Activated naive CD8-positive, alpha-beta T cell treated with anti-CD3 and anti-CD28 coated beads, Interleukin-2, amount 10 ng/mL, durations not matched to agents 7 days and 5 days (primary cell): ENCODE results near the gene IGF2. TPM values are rescaled to one million over a fixed set of nuclear protein-coding genes. Genes with fewer than 3 reads are reported as not detected.

Experiments
- ATAC-seq: fragments of 150-1000 bp; cut with Tn5 transposase; one replicate; pipeline ENCODE4 v1.10.0; 2021; ENCODE audit warnings: low read depth, moderate library complexity
- POLR2A ChIA-PET: fragments of 350-600 bp; sonication (Branson Sonifier 250); formaldehyde crosslinking; loops from one replicate; lab custom pipeline; 2021; ENCODE audit warnings: antibody characterized with exemption; lab: Charles Lee
- DNase-seq: peaks from one replicate; pipeline ENCODE4 v3.0.0; 2021
- H3K27ac Mint-ChIP-seq: one replicate; pipeline ENCODE4 v1.8.0; 2022; ENCODE audit warnings: mild to moderate bottlenecking, mixed read lengths
- H3K27me3 Mint-ChIP-seq: one replicate; pipeline ENCODE4 v1.8.0; 2022; ENCODE audit warnings: mild to moderate bottlenecking, moderate library complexity, mixed read lengths
- H3K36me3 Mint-ChIP-seq: one replicate; pipeline ENCODE4 v1.8.0; 2021; ENCODE audit warnings: mild to moderate bottlenecking, mixed read lengths
- H3K4me1 Mint-ChIP-seq: one replicate; pipeline ENCODE4 v1.8.0; 2021; ENCODE audit warnings: mixed read lengths
- H3K4me3 Mint-ChIP-seq: one replicate; pipeline ENCODE4 v1.8.0; 2022; ENCODE audit warnings: mild to moderate bottlenecking, moderate library complexity, mixed read lengths
- H3K9me3 Mint-ChIP-seq: one replicate; pipeline ENCODE4 v1.8.0; 2021; ENCODE audit warnings: mixed read lengths
- total RNA-seq, 2 experiments: library from RNA; stranded (reverse); gene quantifications; one replicate each; pipeline ENCODE4 v1.2.3, GENCODE V29; 2021

Gene IGF2
- total RNA-seq, 2 experiments from 2014 or later, result not detected

DNA sequence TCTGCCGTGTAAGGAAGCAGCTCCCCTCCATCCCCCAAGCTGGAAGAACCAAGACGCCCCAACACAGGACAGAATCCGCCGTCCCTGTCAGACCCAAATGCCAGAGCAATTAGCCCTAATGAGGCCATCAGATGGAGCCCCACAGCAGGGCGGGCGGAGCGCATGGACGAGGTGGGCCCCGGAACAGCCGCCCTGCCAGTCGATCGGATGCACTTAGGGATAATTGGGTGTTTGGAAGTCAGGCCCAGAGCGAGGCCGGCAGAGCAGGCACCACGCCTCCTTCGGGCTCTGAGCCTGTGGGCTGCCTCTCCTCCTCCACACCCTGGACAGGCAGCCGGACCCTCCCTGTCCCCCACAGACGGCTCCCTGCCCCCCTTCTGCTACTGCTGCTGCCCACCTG lies 37.9 kb upstream of the IGF2 start:
- DNase-seq (no peak), ATAC-seq (no peak)
- no peak overlapping the region for H3K27ac Mint-ChIP-seq
- no peaks in the 10 kb centered on the region for H3K9me3 Mint-ChIP-seq
- POLR2A ChIA-PET, result no interaction called here
- no peak overlapping the region for H3K4me3 Mint-ChIP-seq
- no peaks in the 10 kb centered on the region for H3K27me3 Mint-ChIP-seq
- H3K36me3 Mint-ChIP-seq, result no peaks in the 10 kb centered on the region
- no peaks in the 10 kb centered on the region for H3K4me1 Mint-ChIP-seq

DNA sequence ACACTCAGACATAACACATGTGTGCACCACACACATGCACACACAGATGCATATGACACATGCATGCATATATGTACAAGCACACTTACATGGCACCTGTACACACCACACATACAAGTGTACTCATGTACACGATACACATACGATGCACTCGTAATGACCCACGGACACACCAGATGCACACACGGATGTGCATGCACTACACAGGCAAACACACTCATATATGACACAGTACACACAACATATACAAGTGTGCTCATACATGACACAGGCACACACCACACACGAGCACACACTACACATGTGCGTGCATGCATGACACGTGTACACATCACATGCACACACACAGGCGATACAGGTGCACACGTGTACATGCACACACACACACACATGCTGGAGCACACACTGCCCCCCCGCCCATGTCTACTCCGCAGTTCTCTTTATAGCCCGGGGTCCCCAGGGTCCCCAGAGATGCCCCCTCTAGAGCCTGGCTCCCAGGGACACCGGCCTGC lies 37.3 kb upstream of the IGF2 start:
- ATAC-seq (no peak), DNase-seq (no peak)
- no peaks in the 10 kb centered on the region for H3K27me3 Mint-ChIP-seq
- H3K4me3 Mint-ChIP-seq, result no peak overlapping the region
- H3K36me3 Mint-ChIP-seq, result no peaks in the 10 kb centered on the region
- H3K9me3 Mint-ChIP-seq, result no peaks in the 10 kb centered on the region
- no peak overlapping the region for H3K27ac Mint-ChIP-seq
- H3K4me1 Mint-ChIP-seq, result no peaks in the 10 kb centered on the region
- POLR2A ChIA-PET, result no interaction called here

DNA sequence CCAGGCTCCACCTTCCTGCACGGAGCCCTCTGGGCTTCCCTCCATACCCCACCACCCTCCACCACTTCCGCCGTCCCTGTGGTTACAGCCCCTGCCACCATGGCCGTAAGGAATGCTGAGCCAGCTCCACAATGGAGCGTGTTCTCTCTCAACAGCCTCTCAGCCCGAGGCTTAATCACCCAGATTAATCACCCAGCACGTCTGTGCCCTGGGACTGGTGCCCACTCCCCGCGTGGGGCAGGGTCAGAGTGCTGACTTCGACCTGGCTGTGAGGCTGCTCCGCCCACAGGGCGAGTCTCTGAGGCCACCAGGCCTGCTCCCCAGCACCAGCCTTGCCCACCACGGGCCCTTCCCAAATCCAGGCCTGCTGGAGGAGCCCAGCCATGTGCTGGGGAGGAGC lies 36.5 kb upstream of the IGF2 start:
- Mint-ChIP-seq H3K27ac (no peak overlapping the region), H3K36me3 (no peaks in the 10 kb centered on the region), H3K9me3 (no peaks in the 10 kb centered on the region), H3K27me3 (no peaks in the 10 kb centered on the region), H3K4me1 (no peaks in the 10 kb centered on the region), H3K4me3 (no peak overlapping the region)
- ATAC-seq, result no peak
- POLR2A ChIA-PET, result no interaction called here
- no peak for DNase-seq

DNA sequence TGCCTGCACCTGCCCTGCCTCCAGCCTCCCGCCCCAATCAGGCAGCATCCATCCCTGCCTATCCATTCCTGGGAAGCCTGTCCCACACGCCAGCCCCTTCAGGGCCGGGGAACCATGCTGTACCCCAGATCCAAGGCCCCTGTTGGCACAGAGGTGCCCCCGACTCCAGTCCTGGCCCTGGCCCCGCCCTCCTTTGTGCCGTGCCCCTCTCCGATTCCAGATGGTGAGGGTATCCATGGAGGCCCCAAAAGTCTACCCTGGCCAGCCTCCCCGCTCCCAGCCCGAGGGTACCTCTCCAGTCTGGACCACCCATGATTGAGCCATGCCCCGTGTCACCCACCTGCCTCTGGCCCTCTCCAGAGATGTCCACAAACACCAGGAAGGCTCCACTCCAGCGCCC lies 35.2 kb upstream of the IGF2 start:
- H3K4me1 Mint-ChIP-seq, result no peaks in the 10 kb centered on the region
- POLR2A ChIA-PET, result no interaction called here
- no peaks in the 10 kb centered on the region for H3K36me3 Mint-ChIP-seq
- no peak for ATAC-seq
- DNase-seq, result no peak
- no peaks in the 10 kb centered on the region for H3K9me3 Mint-ChIP-seq
- no peaks in the 10 kb centered on the region for H3K27me3 Mint-ChIP-seq
- no peak overlapping the region for H3K4me3 Mint-ChIP-seq
- H3K27ac Mint-ChIP-seq, result no peak overlapping the region

DNA sequence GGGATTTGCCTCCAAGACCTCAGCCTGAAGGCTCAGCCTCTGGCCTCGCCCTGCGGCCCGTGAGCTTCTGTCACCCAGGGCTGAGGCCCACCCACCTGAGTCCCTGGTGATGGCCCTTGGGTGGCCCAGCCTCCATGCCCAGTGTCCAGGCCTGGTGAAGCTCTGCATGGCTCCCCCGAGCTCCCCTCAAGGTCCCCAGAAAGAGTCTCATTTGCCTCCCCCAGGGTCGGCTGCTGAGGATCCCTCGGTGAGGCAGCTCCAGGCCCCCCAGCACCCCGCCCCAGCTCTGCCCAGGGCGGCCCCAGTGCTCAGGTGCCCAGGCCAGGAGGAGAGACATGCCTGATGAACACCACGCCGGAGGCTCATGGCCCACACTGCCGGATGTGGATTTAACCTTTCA lies 34.6 kb upstream of the IGF2 start:
- no peaks in the 10 kb centered on the region for H3K9me3 Mint-ChIP-seq
- H3K27me3 Mint-ChIP-seq, result no peaks in the 10 kb centered on the region
- H3K4me3 Mint-ChIP-seq, result no peak overlapping the region
- no peak for DNase-seq
- ATAC-seq, result no peak
- H3K36me3 Mint-ChIP-seq, result no peaks in the 10 kb centered on the region
- H3K4me1 Mint-ChIP-seq, result no peaks in the 10 kb centered on the region
- POLR2A ChIA-PET, result no interaction called here
- H3K27ac Mint-ChIP-seq, result no peak overlapping the region

DNA sequence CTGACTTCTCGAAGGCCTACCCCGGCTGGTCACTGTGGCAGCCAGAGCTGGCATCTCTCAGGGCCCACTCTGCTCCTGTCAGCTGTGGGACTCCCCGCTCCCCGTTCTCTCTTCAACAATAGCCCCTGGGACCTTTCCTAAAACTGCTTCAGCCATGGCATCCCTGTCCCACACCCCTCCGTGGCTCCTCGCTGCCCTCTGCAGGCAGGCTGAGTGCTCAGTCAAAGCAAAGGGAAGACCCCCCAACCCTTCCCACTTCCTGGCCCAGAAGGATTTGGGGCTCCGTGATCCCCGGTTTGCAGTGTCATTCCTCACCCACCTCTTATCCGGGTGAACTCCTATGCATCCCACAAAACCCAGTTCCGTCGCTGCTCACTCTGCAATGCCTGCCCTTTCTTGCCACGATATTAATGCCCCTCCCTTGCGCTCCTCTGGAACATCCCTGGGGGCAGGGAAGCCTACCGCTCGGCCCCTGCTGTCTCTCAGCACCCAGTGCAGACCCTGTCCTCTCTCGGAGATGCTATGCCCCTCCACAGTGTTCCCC lies 34.0 kb upstream of the IGF2 start:
- H3K36me3 Mint-ChIP-seq, result no peaks in the 10 kb centered on the region
- no peaks in the 10 kb centered on the region for H3K9me3 Mint-ChIP-seq
- POLR2A ChIA-PET, result no interaction called here
- H3K27me3 Mint-ChIP-seq, result no peaks in the 10 kb centered on the region
- no peak overlapping the region for H3K27ac Mint-ChIP-seq
- ATAC-seq (no peak), DNase-seq (no peak)
- no peaks in the 10 kb centered on the region for H3K4me1 Mint-ChIP-seq
- no peak overlapping the region for H3K4me3 Mint-ChIP-seq

DNA sequence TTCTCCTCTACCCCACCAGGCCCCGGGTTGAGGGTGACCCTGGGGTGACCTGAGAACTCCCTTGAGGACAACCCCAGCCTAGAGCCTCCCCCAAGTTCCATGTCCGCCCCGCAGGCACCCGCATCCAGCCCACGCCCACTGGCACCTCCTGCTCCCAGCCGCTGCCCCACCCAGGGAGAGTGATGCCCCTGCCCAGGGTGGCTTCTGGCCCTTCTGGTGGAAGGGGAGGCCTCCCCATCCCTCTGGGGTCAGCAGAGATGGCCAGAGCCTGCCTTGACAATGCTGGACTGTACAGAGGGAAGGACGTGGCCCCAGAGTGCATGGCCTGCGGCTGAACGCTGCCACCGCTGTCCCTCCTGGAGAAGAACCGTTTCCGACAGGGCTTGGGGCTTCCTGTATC lies 33.5 kb upstream of the IGF2 start:
- Mint-ChIP-seq H3K27ac (no peak overlapping the region), H3K36me3 (no peaks in the 10 kb centered on the region), H3K4me1 (no peaks in the 10 kb centered on the region), H3K27me3 (no peaks in the 10 kb centered on the region), H3K4me3 (no peak overlapping the region), H3K9me3 (no peaks in the 10 kb centered on the region)
- ATAC-seq (no peak), DNase-seq (no peak)
- POLR2A ChIA-PET, result no interaction called here

DNA sequence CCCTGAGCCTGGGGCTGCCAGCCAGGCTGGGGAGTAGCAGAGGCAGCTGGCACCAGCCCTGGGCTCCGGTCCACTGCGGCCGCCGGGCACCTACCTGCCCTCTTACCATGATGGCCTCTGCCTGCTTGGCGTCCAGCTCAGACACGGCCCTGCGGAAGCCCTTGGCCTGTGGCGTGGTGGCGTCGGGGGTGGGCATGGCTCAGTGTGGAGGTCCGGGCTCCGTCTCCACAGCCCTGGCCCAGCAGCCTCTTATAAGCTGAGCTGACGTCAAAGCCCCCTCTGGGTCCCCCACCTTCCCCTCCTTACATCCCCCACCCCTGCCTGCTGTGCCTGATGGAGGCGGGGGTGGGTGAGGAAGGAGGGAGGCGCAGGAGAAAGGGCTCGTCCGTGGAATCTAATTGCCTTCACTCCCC lies 32.4 kb upstream of the IGF2 start, which contains the start of gene TH:
TH (minus strand) TSS at position 225 of the 413 bp plus-strand sequence; CDS start at position 196, 29 bp downstream.
- ATAC-seq (no peak), DNase-seq (no peak)
- POLR2A ChIA-PET, result no interaction called here
- Mint-ChIP-seq H3K4me1 (no peaks in the 10 kb centered on the region), H3K9me3 (no peaks in the 10 kb centered on the region), H3K4me3 (no peak within 1 kb of the TSS), H3K27ac (no peak within 1 kb of the TSS), H3K27me3 (no peaks in the 10 kb centered on the region), H3K36me3 (no peaks in the 10 kb centered on the region)

DNA sequence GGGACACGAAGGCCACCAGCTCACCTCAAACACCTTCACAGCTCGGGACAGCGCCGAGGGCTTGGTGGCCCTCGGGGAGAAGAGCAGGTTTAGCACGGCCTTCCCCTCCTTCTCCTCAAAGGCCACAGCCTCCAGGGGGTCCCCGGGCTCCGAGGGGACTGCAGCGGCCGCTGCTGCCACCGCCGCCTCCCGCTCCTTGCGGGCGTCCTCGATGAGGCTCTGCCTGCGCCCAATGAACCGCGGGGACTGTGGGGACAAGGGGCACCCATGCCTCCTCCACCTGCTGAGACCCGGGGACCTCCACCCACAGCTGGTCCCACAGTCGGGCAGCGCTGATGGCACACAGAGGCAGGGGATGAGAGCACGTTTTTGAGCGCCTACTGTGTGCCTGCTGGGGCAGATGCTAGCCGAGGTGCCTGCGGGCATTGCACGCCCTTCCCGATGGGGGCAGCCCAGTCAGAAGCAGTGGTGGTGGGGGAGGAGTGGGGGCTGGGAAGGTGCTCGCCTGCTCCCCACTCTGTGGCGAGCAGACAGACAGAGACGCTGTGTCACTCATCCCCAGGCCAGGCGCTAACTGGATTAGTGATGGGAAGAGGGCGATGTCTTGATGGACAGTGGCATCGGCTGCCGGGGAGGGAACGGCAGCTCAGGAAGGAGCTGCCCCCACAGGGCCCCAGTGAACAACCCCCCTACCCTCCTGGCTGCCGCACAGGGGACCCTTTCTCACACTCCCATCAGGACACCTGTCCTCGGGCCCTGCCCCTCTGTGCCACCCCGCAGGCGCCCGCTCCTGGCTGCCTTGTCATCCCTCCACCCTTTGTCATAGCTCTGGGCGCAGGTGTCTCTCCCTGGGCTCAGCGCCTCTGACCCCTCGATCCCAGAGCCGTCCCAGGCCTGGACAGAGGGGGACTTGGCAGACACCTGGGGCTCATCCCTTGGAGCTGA lies 30.7 kb upstream of the IGF2 start:
- no peak for ATAC-seq
- H3K27ac Mint-ChIP-seq, result no peak overlapping the region
- no peaks in the 10 kb centered on the region for H3K4me1 Mint-ChIP-seq
- H3K27me3 Mint-ChIP-seq, result no peaks in the 10 kb centered on the region
- H3K9me3 Mint-ChIP-seq, result no peaks in the 10 kb centered on the region
- H3K4me3 Mint-ChIP-seq, result no peak overlapping the region
- H3K36me3 Mint-ChIP-seq, result no peaks in the 10 kb centered on the region
- POLR2A ChIA-PET, result no interaction called here
- DNase-seq, result no peak

DNA sequence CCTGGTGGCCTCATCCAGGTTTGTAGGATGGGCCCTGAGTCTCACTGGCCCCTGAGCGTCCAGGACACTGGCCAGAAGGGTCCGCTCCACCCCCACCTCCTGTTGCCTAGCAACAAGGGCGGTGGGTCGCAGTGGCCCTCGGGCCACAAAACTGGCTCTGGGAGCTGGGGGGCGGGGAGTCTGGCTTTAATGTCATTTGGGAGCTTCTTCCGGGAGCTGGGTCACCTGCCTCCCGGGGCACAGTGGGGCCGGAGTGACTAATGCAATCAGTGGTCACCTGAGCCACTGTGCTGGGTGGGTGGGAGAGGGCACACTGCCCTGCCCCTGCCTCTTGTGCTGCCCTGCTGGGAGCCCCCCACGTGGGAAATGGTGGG lies 29.8 kb upstream of the IGF2 start:
- H3K27me3 Mint-ChIP-seq, result no peaks in the 10 kb centered on the region
- DNase-seq, result no peak

DNA sequence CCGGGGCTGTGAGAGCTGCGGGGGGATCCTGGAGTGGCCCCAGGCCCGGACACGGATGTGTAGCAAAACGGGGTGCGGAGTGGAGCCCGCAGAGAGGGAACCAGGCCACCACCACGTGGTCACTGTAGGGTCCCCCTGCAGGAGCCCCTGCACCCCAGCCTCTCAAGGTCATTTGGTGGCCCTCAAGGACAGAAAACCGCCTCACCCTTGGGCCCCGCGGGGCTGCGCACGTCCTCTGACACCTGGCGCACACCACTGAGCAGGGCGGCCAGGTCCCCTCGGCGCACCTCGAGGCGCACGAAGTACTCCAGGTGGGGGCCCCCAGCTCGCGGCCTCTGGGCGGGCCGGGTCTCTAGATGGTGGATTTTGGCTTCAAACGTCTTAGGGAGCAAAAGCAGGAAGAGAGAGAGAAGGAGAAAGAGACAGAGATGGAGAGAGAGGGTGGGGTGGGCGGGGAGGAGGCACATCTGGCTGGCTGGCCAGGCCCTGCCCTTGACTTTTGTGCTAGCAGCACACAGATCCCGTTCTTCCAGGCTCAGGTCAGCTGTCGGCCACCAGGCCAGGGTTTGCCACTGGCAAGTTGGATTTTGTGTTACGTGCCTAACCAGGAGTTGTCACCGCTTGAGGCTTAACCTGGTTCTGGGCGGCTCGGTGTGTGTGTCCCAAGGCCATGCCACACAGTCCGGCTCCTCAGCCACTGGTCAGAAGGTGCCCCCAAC lies 29.3 kb upstream of the IGF2 start:
- no peaks in the 10 kb centered on the region for H3K36me3 Mint-ChIP-seq
- H3K27ac Mint-ChIP-seq, result no peak overlapping the region
- DNase-seq, result no peak
- no peak overlapping the region for H3K4me3 Mint-ChIP-seq
- POLR2A ChIA-PET, result no interaction called here
- H3K27me3 Mint-ChIP-seq, result no peaks in the 10 kb centered on the region
- no peaks in the 10 kb centered on the region for H3K9me3 Mint-ChIP-seq
- ATAC-seq, result no peak
- H3K4me1 Mint-ChIP-seq, result no peaks in the 10 kb centered on the region

More for the DNA sequence above, 29.8 kb upstream of the IGF2 start:
- Mint-ChIP-seq H3K4me1 (no peaks in the 10 kb centered on the region), H3K9me3 (no peaks in the 10 kb centered on the region), H3K36me3 (no peaks in the 10 kb centered on the region), H3K27ac (no peak overlapping the region), H3K4me3 (no peak overlapping the region)
- no peak for ATAC-seq
- POLR2A ChIA-PET, result no interaction called here

DNA sequence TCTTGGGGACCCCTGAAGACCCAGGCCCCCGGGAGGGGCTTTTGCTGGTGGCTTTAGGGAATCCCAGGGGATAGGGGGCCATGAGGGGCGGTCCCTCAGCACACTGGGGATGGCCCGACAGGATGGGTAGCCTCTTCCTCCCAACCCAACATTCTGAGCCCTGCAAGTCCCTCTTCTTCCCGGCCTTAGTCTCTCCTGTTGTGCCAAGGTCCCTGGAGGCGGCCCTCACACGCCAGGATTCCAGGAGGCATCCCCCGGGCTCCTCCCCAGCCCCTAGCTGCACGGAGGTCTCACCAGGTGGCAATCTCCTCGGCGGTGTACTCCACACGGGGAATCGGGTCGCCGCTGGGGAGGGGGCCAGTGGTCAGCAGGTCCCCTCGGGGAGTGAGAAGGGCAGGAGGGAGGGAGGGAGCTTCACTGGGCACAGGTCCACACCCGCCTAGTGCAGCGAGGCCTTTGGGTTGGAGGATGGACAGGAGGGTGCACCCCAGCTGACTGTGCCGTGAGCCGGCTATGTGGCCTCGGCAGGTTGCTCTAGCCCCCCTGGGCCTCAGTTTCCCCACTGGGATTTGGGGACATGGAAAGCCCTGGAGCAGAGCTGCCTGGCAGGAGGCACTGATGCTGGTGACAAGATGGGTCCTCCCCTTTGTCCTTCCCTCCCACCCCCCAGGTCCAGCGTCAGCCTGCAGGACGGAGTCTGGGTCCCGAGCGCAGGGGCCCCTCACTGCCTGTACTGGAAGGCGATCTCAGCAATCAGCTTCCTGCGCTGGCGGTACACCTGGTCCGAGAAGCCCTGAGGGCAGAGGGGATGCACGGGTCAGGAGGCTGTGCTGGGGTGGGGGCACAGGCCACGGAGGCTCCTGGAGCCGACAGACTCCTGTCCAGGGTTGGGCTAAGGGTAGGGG lies 28.2 kb upstream of the IGF2 start:
- no peak overlapping the region for H3K27ac Mint-ChIP-seq
- no peak for ATAC-seq
- no peaks in the 10 kb centered on the region for H3K9me3 Mint-ChIP-seq
- no peak overlapping the region for H3K4me3 Mint-ChIP-seq
- H3K36me3 Mint-ChIP-seq, result no peaks in the 10 kb centered on the region
- DNase-seq, result no peak
- POLR2A ChIA-PET, result no interaction called here
- H3K27me3 Mint-ChIP-seq, result no peaks in the 10 kb centered on the region
- no peaks in the 10 kb centered on the region for H3K4me1 Mint-ChIP-seq
